Erythroblast (primary cell): ENCODE measurements around the gene POLR1E.
"Not testable (repeated sequence)": the region's sequence is repeated elsewhere in the genome, so short reads cannot be mapped to it uniquely, and the experiment has no call there.

ENCODE experiments used
- GATA1 ChIP-seq: IDR thresholded peaks from 2 replicates; pipeline ENCODE4 v1.6.1; 2011; ENCODE audit warnings: low read depth, mild to moderate bottlenecking, control low read depth, low read length, moderate library complexity
- POLR2A ChIP-seq: IDR thresholded peaks from 2 replicates; pipeline ENCODE4 v1.6.1; 2011; ENCODE audit warnings: mild to moderate bottlenecking, low read length

DNA sequence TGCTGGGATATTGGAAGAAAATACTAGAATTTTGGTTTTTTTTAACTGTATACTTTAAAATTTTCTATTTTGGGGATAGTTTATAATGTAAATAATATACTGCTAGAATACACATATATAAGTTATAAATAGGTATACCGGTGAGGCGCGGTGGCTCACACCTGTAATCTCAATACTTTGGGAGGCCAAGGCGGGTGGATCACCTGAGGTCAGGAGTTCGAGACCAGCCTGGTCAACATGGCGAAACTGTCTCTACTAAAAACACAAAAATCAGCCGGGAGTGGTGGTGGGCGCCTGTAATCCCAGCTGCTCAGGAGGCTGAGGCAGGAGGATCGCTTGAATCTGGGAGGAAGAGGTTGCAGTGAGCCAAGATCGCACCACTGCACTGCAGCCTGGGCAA, 28.7 kb downstream of the POLR1E start:
- TF ChIP-seq POLR2A, GATA1: not testable (repeated sequence)
